Right forelimb (tissue), 1 donor: ENCODE results near the gene PER1.
"Not testable (repeated sequence)": the region's sequence is repeated elsewhere in the genome, so short reads cannot be mapped to it uniquely, and the experiment has no call there.

Experiments
- DNase-seq: peaks from one replicate; pipeline ENCODE4 v3.0.0-alpha.2; 2018

PER1 gene

DNA sequence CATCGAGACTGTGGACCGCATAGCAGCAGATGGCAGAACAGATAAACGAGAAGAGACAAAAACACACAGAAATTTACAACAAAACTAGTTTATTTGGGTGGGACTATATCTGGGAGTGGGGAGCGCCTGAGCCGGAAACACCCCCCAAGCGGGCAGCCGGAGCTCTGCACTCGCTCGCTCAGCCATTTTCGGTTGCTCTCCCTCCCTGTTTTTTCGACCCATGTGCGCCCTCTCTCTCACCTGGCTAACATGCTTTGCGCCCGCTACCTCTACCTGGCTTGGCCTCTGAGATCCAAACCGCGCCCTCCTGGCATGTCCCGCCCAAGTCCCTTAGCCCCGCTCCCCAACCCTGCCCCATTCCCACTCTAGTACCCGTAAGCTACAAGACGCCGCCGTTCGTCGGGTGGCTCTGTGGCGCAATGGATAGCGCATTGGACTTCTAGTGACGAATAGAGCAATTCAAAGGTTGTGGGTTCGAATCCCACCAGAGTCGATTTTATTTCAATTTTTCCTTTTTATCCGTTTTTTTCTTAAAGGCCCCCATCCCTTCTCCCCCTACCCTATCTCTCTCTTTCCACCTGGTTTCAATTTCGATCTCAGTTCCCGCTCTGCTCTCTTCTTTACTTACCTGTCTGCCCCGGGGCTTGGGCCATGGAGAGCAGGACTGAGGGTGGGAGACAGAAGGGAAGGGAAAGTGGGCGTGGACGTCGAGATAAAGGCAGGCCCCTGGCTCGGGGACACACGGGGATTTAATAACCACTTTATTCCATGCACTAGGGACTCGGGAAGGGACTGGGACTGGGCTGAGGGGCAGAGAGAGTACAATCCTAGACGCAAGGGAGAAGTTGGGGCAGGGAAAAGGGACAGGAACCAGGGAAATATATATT is 31.4 kb downstream of the PER1 start:
- peak; percentile 70 for DNase-seq

GRCh38 chr17:8119581-8120519 is 32.4 kb downstream of the PER1 start:
- peak; percentile 91 for DNase-seq

DNA sequence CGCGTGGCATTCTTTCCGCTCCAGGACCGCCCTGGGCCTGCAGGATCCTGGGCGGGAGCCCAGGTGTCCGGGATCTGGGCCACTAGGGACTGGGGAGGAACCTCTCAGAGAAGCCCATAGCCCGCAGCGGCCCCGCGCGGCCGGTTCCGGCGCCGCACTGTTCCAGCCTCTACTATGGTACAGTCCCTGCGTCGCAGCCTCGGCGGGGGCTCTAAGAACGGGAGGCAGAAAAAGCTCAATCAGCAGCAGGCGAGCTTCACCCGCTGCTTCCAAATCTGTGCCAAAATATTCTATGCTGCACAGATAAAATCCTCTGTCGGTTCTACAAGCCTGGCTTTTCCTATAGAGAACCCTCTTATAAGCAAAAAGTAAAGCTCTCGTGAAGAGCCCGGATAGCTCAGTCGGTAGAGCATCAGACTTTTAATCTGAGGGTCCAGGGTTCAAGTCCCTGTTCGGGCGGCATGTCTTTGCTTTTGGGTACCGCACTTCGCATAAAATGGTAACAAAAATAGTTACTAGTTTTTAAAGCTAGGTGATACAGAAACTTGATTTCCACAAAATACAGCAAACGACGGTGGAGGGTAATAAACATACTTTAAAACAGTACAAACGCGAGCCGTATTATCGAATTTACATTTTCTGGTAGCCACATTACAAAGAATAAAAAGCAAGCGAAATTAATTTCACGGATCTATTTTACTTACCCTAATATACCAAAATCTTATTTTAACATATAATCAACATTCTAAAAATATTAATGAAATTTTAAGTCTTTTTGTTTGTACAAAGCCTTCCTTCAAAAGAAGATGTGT is 33.2 kb downstream of the PER1 start:
- DNase-seq = peak; percentile 91

GRCh38 chr17:8117980-8118768 is 34.0 kb downstream of the PER1 start, which contains the start of gene ALOXE3:
TSS of gene ALOXE3 (minus strand) at chr17:8118514. CDS start at chr17:8117990, 524 bp downstream.
- DNase-seq = peak; percentile 68

GRCh38 chr17:8117367-8117979 is 34.7 kb downstream of the PER1 start:
- DNase-seq = no peak

- DNase-seq = no peak
Observed at GRCh38 chr17:8116776-8117175, 35.4 kb downstream of the PER1 start.

DNA sequence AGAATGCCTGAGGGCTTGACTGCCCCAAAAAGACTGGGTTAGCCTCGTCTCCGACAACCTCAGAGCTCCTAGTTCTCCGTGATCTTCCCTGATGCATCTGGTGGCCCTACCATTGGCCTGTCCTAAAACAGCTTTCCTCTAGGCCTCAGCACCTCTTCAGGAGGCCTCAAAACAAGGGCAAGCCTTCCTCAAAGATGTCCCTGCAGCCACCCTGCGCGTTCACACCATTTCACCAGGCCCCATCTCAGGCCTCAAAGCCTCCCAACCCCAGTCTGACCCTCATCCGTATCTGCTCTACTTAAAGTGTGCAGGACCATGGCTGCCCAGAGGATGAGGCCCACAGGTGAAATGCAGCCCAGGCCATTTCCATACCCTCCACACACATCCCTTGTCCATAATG is 41.3 kb downstream of the PER1 start:
- DNase-seq = no peak

- no peak for DNase-seq
Observed at GRCh38 chr17:8110456-8110804, 41.8 kb downstream of the PER1 start.

GRCh38 chr17:8109661-8110455 is 42.3 kb downstream of the PER1 start:
- peak; percentile 71 for DNase-seq

GRCh38 chr17:8108972-8109660 is 43.1 kb downstream of the PER1 start:
- no peak for DNase-seq

DNA sequence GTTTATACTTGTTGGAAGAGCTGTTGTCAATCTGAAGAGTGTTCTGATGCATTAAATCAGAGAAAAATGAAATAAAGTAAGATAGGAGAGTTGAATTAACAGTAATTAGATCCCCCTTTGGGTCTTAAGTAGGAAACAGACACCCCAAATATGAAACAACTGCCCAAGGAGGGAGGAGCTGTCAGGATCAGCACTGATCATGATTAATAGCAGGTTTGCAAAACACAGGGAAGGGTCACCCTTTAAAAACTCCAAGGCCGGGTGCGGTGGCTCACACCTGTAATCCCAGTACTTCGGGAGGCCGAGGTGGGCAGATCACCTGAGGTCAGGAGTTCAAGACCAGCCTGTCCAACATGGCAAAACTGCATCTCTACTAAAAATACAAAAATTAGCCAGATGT is 45.2 kb downstream of the PER1 start:
- DNase-seq = not testable (repeated sequence)

- DNase-seq = no peak
Observed at GRCh38 chr17:8105957-8106398, 46.2 kb downstream of the PER1 start.

DNA sequence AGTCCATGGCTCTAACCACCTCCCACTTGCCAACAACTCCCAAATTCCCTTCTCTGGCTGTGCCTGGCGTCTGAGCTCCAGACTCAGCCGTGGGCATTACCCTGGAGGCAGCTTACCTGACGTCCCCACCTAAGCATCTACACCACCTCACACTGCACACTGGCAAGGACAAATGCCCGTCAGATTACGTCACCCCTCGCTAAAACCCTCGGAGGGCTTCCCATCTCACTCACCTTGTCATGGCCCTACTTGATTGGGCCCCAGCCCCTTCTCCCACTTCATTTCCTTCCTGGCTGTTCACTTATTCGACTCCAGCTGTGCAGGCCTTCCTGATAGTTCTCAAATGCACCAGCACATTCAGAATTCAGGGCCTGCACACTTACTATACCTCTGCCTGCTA is 47.3 kb downstream of the PER1 start:
- no peak for DNase-seq

- no peak for DNase-seq
Observed at GRCh38 chr17:8103549-8103948, 48.7 kb downstream of the PER1 start.

DNA sequence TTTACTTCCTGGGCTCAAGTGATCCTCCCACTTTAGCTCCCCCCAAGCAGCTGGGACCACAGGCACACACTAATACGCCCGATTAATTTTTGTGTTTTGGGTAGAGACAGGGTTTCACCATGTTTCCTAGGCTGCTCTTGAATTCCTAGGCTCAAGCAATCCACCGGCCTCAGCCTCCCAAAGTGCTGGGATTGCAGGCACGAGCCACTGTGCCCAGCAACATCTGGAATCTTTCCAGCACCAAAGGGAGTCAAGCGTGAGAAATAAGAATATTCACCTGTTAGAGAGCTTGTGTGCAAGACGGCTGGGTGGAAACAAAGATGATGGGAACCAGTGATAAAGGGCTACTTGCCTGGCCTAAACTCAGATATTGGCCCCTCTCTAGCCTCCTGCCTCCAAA is 50.5 kb downstream of the PER1 start:
- DNase-seq = no peak

DNA sequence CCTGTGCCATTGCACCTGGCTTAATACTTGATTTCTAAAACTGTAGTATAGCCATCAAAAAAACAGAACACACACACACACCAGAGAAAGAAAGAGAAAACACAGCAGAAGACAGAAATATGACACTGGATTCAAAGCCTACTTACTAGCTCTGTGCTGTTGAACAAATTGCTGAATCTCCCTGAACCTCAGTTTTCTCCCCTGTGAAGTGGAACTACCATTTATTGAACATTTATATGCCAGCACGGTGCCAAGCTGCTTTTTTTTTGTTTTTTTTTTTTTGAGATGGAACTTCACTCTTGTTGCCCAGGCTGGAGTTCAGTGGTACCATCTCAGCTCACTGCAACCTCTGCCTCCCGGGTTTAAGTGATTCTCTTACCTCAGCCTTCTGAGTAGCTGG is 51.4 kb downstream of the PER1 start:
- DNase-seq = no peak

- no peak for DNase-seq
Observed at GRCh38 chr17:8100111-8100510, 52.1 kb downstream of the PER1 start.

DNA sequence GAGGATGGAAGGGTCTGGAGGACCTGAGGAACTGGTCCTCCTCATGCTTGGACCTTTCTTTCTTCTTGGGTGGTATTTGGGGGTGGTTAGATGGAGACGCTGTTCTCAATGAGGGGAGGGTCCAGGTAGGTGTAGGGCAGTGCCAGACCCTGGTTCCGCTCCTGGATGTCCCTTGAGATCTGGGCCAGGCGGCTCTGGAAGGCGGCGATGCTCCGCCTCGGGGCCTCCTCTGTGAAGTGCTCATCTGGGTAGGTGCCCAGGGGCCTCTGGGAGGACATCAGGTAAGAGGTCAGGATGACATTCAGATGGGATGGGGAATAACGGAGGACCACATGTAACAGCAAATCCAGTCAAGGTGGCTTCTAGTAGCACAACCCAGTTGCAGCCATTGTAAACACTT is 55.7 kb downstream of the PER1 start:
- no peak for DNase-seq

DNA sequence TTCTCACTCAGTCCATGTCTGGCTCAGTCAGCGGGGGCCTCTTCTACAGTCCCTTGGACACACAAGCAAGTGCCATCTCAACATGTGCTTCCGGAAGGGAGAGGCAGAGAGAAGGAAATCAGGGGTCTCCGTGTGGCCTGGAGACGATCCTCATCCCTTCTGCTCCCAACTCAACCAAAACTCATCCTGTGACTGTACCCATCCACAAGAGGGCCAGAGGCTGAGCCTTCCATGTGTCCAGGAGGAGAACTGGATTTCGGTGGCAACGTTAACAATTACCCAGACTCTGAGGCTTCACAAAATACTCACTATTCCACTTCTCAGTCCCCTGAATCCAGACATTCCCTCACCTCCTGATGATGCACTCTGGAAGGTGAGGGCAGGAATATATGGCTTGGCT is 56.8 kb downstream of the PER1 start:
- DNase-seq = no peak
